Caco-2 (cell line): ENCODE data around the gene UBE2E1. TPM values are rescaled to one million over a fixed set of nuclear protein-coding genes. Genes with fewer than 3 reads are reported as not detected.

ENCODE experiments used
- BruUV-seq: library from RNA; stranded (reverse); fragments of 400-500 nt; replicated peaks from 2 replicates; lab custom pipeline; 2021; lab: Mats Ljungman, UMichigan
- CTCF ChIA-PET: fragments of 300-600 bp; sonication (Branson Sonifier 250); formaldehyde crosslinking; loops from one replicate; lab custom pipeline; 2022; ENCODE audit warnings: antibody characterized with exemption; lab: Charles Lee
- POLR2A ChIA-PET: fragments of 300-600 bp; sonication (Branson Sonifier 250); formaldehyde crosslinking; loops from one replicate; lab custom pipeline; 2022; ENCODE audit warnings: antibody characterized with exemption; lab: Charles Lee
- DNase-seq, 2 experiments: peaks; one replicate each; pipeline versions ENCODE4 v3.0.0 to v3.0.0-alpha.2; 2020 to 2022
- H3K27me3 ChIP-seq: replicated peaks from 2 replicates; pipeline ENCODE4 v1.6.0; 2011; ENCODE audit warnings: low read length; ENCODE audit not compliant: control insufficient read depth, insufficient read depth
- H3K36me3 ChIP-seq: 2 replicates; pipeline ENCODE4 v1.5.1; 2011; ENCODE audit warnings: low read length; ENCODE audit not compliant: control insufficient read depth, insufficient read depth
- H3K4me1 ChIP-seq: fragments of 250-450 bp; sonication (Bioruptor Pico); 2 replicates; pipeline ENCODE4 v1.5.1; 2020; ENCODE audit warnings: mild to moderate bottlenecking
- H3K4me3 ChIP-seq: 2 replicates; pipeline ENCODE4 v1.5.1; 2011; ENCODE audit warnings: low read depth, mild to moderate bottlenecking, control low read depth, low read length
- H3K9me3 ChIP-seq: fragments of 250-450 bp; sonication (Bioruptor Pico); 2 replicates; pipeline ENCODE4 v1.5.1; 2020; ENCODE audit warnings: mild to moderate bottlenecking, moderate library complexity
- H3K27ac Mint-ChIP-seq: one replicate; pipeline ENCODE4 v1.8.0; 2022; ENCODE audit warnings: mixed read lengths; ENCODE audit not compliant: unreplicated experiment
- H3K27me3 Mint-ChIP-seq: one replicate; pipeline ENCODE4 v1.8.0; 2022; ENCODE audit warnings: mixed read lengths; ENCODE audit not compliant: insufficient read depth, unreplicated experiment
- H3K36me3 Mint-ChIP-seq: one replicate; pipeline ENCODE4 v1.8.0; 2022; ENCODE audit warnings: mild to moderate bottlenecking, mixed read lengths; ENCODE audit not compliant: insufficient read depth, unreplicated experiment
- H3K4me1 Mint-ChIP-seq: one replicate; pipeline ENCODE4 v1.8.0; 2022; ENCODE audit warnings: low read depth, mixed read lengths; ENCODE audit not compliant: unreplicated experiment
- H3K4me3 Mint-ChIP-seq: one replicate; pipeline ENCODE4 v1.8.0; 2022; ENCODE audit warnings: mild to moderate bottlenecking, moderate library complexity, mixed read lengths; ENCODE audit not compliant: unreplicated experiment
- H3K9me3 Mint-ChIP-seq: one replicate; pipeline ENCODE4 v1.8.0; 2022; ENCODE audit warnings: mixed read lengths; ENCODE audit not compliant: unreplicated experiment
- CTCF ChIP-seq, 2 experiments: fragments of 200-600 bp in 1 of 2; IDR thresholded peaks; 1 replicate in 1 of 2; 2 replicates in 1 of 2; pipeline versions ENCODE4 v1.5.1 to v1.8.0; 2011 to 2022; ENCODE audit warnings: antibody characterized with exemption in 1 of 2, control low read depth in 1 of 2, inconsistent platforms in 1 of 2, low read depth in 1 of 2, low read length in 1 of 2, mild to moderate bottlenecking in 1 of 2, moderate library complexity in 1 of 2; ENCODE audit not compliant: insufficient read depth in 1 of 2, severe bottlenecking in 1 of 2, unreplicated experiment in 1 of 2
- intact Hi-C: fragments of 100-400 bp; cut with micrococcal nuclease; formaldehyde crosslinking; loops from one replicate; pipeline ENCODE4 v1.10.0; 2022; ENCODE audit not compliant: unreplicated experiment
- total RNA-seq: library from RNA; stranded (reverse); gene quantifications from 2 replicates; pipeline ENCODE4 v1.2.3, GENCODE V29; 2022

Gene UBE2E1
- total RNA-seq, 1 experiment from 2014 or later: 104 TPM

- Histone ChIP-seq H3K27me3 (no peaks in the 10 kb centered on the region), H3K9me3 (no peaks in the 10 kb centered on the region), H3K4me3 (no peak overlapping the region), H3K4me1 (peaks cover 6% of the 10 kb centered on the region), H3K36me3 (no peaks in the 10 kb centered on the region)
- CTCF ChIA-PET: no interaction called here
- Mint-ChIP-seq H3K4me1 (peaks cover 20% of the 10 kb centered on the region), H3K27me3 (no peaks in the 10 kb centered on the region), H3K36me3 (peaks cover 19% of the 10 kb centered on the region), H3K4me3 (no peak overlapping the region), H3K27ac (no peak overlapping the region), H3K9me3 (no peaks in the 10 kb centered on the region)
- no TSS peak for BruUV-seq
- no peak for DNase-seq
- intact Hi-C loops: no loop called here
- POLR2A ChIA-PET: no interaction called here
- TF ChIP-seq CTCF (IDR thresholded peaks at IDR 0.05; ENCODE audit: insufficient read depth in 1 of 2, low read depth in 1 of 2, low read length in 1 of 2, severe bottlenecking in 1 of 2, unreplicated experiment in 1 of 2): no peak
Observed at GRCh38 chr3:23822559-23822958, 16.8 kb downstream of the UBE2E1 start.

- no peaks in the 10 kb centered on the region for H3K27me3 ChIP-seq
- ChIA-PET POLR2A (no interaction called here), CTCF (no interaction called here)
- Mint-ChIP-seq H3K27ac (no peak overlapping the region), H3K27me3 (no peaks in the 10 kb centered on the region), H3K9me3 (no peaks in the 10 kb centered on the region), H3K36me3 (peaks cover 17% of the 10 kb centered on the region), H3K4me3 (no peak overlapping the region), H3K4me1 (peaks cover 11% of the 10 kb centered on the region)
- no peaks in the 10 kb centered on the region for H3K9me3 ChIP-seq
- no peaks in the 10 kb centered on the region for H3K36me3 ChIP-seq
- TF ChIP-seq CTCF (IDR thresholded peaks at IDR 0.05; ENCODE audit: insufficient read depth in 1 of 2, low read depth in 1 of 2, low read length in 1 of 2, severe bottlenecking in 1 of 2, unreplicated experiment in 1 of 2): no peak
- no peak overlapping the region for H3K4me3 ChIP-seq
- no TSS peak for BruUV-seq
- no peaks in the 10 kb centered on the region for H3K4me1 ChIP-seq
- no peak for DNase-seq
- intact Hi-C loops: no loop called here
Observed at GRCh38 chr3:23823620-23824019, 17.9 kb downstream of the UBE2E1 start.

GRCh38 chr3:23824699-23825444 is 19.1 kb downstream of the UBE2E1 start:
- Mint-ChIP-seq H3K27ac (no peak overlapping the region), H3K36me3 (peaks cover 18% of the 10 kb centered on the region), H3K4me3 (no peak overlapping the region), H3K27me3 (no peaks in the 10 kb centered on the region), H3K9me3 (no peaks in the 10 kb centered on the region), H3K4me1 (peaks cover 8% of the 10 kb centered on the region)
- Histone ChIP-seq H3K4me3 (no peak overlapping the region), H3K36me3 (no peaks in the 10 kb centered on the region), H3K4me1 (no peaks in the 10 kb centered on the region), H3K9me3 (no peaks in the 10 kb centered on the region), H3K27me3 (no peaks in the 10 kb centered on the region)
- no peak for TF ChIP-seq CTCF (IDR thresholded peaks at IDR 0.05; ENCODE audit: insufficient read depth in 1 of 2, low read depth in 1 of 2, low read length in 1 of 2, severe bottlenecking in 1 of 2, unreplicated experiment in 1 of 2)
- BruUV-seq: no TSS peak
- DNase-seq: no peak
- CTCF ChIA-PET: no interaction called here
- POLR2A ChIA-PET: no interaction called here
- intact Hi-C loops: no loop called here
